ENCODE data around the gene CCDC63.
"Not testable (repeated sequence)": the region's sequence is repeated elsewhere in the genome, so short reads cannot be mapped to it uniquely, and the experiment has no call there.

GRCh38 chr12:110950466-110950865, 103.7 kb downstream of the CCDC63 start:
- TF ChIP-seq POLR2A, CTCF (IDR thresholded peaks at IDR 0.05): not testable (repeated sequence)
